ENCODE results near the gene UVSSA. TPM values are rescaled to one million over a fixed set of nuclear protein-coding genes. Genes with fewer than 3 reads are reported as not detected.

The UVSSA gene
- total RNA-seq, 1 donor from 2014 or later: 22.1 TPM

DNA sequence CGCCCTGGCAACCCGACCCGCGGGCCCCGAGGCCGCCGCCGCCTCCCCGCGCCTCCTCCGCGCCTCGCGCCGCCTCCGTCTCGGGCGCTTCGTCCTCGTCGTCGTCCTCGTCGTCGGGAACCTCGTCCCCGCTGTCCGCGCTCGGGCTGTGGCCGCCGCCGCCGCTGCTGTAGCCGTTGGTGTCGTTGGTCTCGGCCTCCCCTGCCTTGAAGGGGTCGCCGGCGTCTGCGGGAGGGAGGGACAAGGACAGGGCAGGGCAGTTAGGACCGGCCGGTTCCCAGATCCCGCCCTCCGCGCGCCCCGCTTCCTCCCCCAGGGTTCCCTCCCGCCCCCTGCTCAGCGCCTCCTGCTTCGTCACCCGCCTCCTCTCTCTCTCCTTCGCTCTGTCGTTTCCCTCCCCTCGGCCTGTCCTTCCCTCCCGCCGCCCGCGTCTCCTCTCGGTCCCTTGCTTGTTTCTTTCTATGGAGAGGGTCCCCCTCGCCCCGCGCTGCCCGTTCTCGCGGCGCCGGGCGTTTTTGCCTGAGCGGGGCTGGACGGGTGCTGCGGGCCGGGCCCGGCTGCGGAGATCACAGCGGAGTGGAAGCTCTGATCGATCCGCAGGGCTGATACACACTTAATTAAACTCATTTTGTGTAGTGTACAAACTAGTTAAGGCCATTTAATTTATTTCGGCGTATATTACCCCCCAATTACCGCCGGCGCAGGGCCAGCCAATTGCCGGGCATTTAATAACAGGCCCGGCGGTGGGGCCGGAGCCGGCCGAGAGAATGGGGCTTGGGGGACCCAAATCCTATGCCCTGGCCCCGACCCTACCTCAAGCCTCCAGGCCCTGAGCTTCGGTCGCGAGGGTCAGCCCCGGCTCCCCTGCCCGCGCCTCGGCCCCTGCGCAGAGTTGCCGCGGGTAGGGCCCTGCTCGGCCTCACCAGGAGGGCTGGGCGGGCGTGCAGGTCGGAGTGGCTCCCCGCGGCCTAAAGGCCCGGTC, 56.9 kb downstream of the UVSSA start:
- H3K36me3 Mint-ChIP-seq (ENCODE audit: low read depth, unreplicated experiment): no peaks in the 10 kb centered on the region
- H3K4me1 Mint-ChIP-seq (ENCODE audit: unreplicated experiment): peaks cover 3% of the 10 kb centered on the region
- TF ChIP-seq, protein P1, sequence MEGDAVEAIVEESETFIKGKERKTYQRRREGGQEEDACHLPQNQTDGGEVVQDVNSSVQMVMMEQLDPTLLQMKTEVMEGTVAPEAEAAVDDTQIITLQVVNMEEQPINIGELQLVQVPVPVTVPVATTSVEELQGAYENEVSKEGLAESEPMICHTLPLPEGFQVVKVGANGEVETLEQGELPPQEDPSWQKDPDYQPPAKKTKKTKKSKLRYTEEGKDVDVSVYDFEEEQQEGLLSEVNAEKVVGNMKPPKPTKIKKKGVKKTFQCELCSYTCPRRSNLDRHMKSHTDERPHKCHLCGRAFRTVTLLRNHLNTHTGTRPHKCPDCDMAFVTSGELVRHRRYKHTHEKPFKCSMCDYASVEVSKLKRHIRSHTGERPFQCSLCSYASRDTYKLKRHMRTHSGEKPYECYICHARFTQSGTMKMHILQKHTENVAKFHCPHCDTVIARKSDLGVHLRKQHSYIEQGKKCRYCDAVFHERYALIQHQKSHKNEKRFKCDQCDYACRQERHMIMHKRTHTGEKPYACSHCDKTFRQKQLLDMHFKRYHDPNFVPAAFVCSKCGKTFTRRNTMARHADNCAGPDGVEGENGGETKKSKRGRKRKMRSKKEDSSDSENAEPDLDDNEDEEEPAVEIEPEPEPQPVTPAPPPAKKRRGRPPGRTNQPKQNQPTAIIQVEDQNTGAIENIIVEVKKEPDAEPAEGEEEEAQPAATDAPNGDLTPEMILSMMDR (IDR thresholded peaks at IDR 0.05; ENCODE audit: unreplicated experiment): no peak
- H3K27ac Mint-ChIP-seq (ENCODE audit: unreplicated experiment): no peak overlapping the region
- H3K9me3 Mint-ChIP-seq (ENCODE audit: unreplicated experiment): no peaks in the 10 kb centered on the region
- peaks cover 16% of the 10 kb centered on the region for H3K27me3 Mint-ChIP-seq (ENCODE audit: unreplicated experiment)
- H3K4me3 Mint-ChIP-seq (ENCODE audit: unreplicated experiment): no peak overlapping the region
- DNase-seq (ENCODE audit: low spot score): no peak

- Mint-ChIP-seq H3K4me1 (ENCODE audit: unreplicated experiment) (peaks cover 3% of the 10 kb centered on the region), H3K27ac (ENCODE audit: unreplicated experiment) (no peak overlapping the region), H3K27me3 (ENCODE audit: unreplicated experiment) (peaks cover 13% of the 10 kb centered on the region), H3K9me3 (ENCODE audit: unreplicated experiment) (no peaks in the 10 kb centered on the region), H3K36me3 (ENCODE audit: low read depth, unreplicated experiment) (no peaks in the 10 kb centered on the region), H3K4me3 (ENCODE audit: unreplicated experiment) (no peak overlapping the region)
- TF ChIP-seq, protein P1 (IDR thresholded peaks at IDR 0.05; ENCODE audit: unreplicated experiment): no peak
- no peak for DNase-seq (ENCODE audit: low spot score)
Measured at GRCh38 chr4:1404573-1405253, 57.7 kb downstream of the UVSSA start.

DNA sequence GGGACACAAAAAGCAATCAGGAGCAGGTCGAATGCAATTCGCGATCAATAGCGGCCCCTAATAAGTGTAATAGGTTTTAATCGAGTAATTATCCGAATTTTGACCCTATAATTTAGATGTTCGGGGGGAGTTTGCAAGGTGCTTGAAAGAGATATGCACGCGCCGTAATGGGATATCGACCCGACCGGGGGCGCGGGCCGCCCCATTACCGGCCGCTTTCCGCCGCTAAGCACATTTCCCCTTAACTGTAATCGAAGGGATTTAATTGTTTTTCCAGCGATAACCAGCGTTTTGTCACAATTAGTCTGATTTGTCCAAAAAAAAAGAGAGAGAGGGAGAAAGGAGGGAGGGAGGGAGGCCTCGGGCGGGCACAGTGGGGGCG, 58.2 kb downstream of the UVSSA start:
- DNase-seq (ENCODE audit: low spot score): no peak
- no peak overlapping the region for H3K4me3 Mint-ChIP-seq (ENCODE audit: unreplicated experiment)
- H3K4me1 Mint-ChIP-seq (ENCODE audit: unreplicated experiment): peaks cover 3% of the 10 kb centered on the region
- H3K36me3 Mint-ChIP-seq (ENCODE audit: low read depth, unreplicated experiment): no peaks in the 10 kb centered on the region
- no peak overlapping the region for H3K27ac Mint-ChIP-seq (ENCODE audit: unreplicated experiment)
- H3K9me3 Mint-ChIP-seq (ENCODE audit: unreplicated experiment): no peaks in the 10 kb centered on the region
- peaks cover 13% of the 10 kb centered on the region for H3K27me3 Mint-ChIP-seq (ENCODE audit: unreplicated experiment)
- TF ChIP-seq, protein P1 (IDR thresholded peaks at IDR 0.05; ENCODE audit: unreplicated experiment): no peak

DNA sequence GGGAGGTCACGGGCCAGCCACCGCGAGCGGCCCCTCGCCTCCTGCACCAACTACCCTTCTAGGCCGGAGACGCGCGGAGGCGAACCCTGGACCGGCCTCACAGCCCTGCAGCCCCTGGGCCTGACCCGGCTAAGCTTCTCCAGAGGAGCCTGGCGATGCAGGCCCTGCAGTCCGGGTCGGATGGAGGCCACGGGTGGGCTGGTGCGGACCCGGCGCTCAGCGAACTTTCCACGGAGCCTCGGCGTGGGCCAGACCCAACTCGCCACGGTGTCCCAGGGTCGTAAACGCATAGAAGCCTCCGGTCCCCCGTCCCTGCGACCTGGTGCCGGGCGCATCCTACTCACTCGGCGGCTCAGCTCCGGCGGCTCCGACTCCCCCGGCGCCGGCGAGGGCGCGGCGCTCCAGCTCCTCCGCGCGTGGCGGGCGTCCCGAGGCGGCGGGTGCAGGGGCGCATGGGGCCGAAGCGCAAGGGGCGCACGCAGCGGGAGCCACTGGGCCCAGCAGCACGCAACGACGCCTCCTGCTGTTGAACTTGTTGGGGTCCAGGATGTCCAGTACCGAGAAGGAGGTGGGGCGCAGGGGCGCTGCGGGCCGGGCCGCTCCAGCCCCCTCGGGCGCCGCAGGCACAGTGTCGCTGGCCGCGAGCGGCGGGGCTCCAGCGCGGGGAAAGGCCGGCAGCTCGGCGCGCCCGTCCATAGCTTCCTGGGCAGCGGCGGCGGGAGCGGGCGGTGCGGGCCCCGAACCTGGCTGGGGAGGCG, 58.8 kb downstream of the UVSSA start:
- peaks cover 3% of the 10 kb centered on the region for H3K4me1 Mint-ChIP-seq (ENCODE audit: unreplicated experiment)
- peaks cover 13% of the 10 kb centered on the region for H3K27me3 Mint-ChIP-seq (ENCODE audit: unreplicated experiment)
- no peaks in the 10 kb centered on the region for H3K36me3 Mint-ChIP-seq (ENCODE audit: low read depth, unreplicated experiment)

More for the DNA sequence above, 58.8 kb downstream of the UVSSA start:
- H3K9me3 Mint-ChIP-seq (ENCODE audit: unreplicated experiment): no peaks in the 10 kb centered on the region
- TF ChIP-seq, protein P1 (IDR thresholded peaks at IDR 0.05; ENCODE audit: unreplicated experiment): no peak
- no peak overlapping the region for H3K4me3 Mint-ChIP-seq (ENCODE audit: unreplicated experiment)
- no peak for DNase-seq (ENCODE audit: low spot score)
- H3K27ac Mint-ChIP-seq (ENCODE audit: unreplicated experiment): no peak overlapping the region

All from endothelial cell (in vitro differentiated cells).